Esophagus muscularis mucosa (tissue), 4 donors: ENCODE data around the gene SF3A1. TPM values are rescaled to one million over a fixed set of nuclear protein-coding genes. Genes with fewer than 3 reads are reported as not detected.
A peak's percentile ranks its signal among the peaks of the same experiment; 100 is the strongest.

Experiments used
- DNase-seq: peaks from one replicate; pipeline ENCODE4 v3.0.0-alpha.2; 2017; ENCODE audit errors: extremely low spot score
- H3K27ac ChIP-seq, 4 donors: fragments of 200-600 bp; sonication (generic); replicated peaks in 1 of 4; 1 replicate in 3 of 4; 2 replicates in 1 of 4; pipeline ENCODE4 v1.5.1; 2016 to 2019; ENCODE audit warnings: mild to moderate bottlenecking in 1 of 4
- H3K27me3 ChIP-seq, 4 donors: fragments of 200-600 bp; sonication (generic); one replicate each; pipeline versions ENCODE4 v1.5.1 to v1.6.0; 2016 to 2019
- H3K36me3 ChIP-seq, 4 donors: fragments of 200-600 bp; sonication (generic); one replicate each; pipeline ENCODE4 v1.5.1; 2016 to 2019
- H3K4me1 ChIP-seq, 4 donors: fragments of 200-600 bp; sonication (generic); one replicate each; pipeline ENCODE4 v1.5.1; 2016 to 2019
- H3K4me3 ChIP-seq, 4 donors: fragments of 200-600 bp; sonication (generic); 1 replicate in 2 of 4; 2 replicates in 2 of 4; pipeline ENCODE4 v1.5.1; 2016 to 2019; ENCODE audit warnings: mild to moderate bottlenecking in 4 of 4, moderate library complexity in 1 of 4
- H3K9me3 ChIP-seq, 4 donors: fragments of 200-600 bp; sonication (generic); 1 replicate in 3 of 4; 2 replicates in 1 of 4; pipeline ENCODE4 v1.5.1; 2016 to 2019
- CTCF ChIP-seq, 3 experiments: fragments of 200-600 bp in 2 of 3; fragments of 450-650 bp in 1 of 3; sonication (generic) in 2 of 3; IDR thresholded peaks; one replicate each; pipeline ENCODE4 v1.5.1; 2017 to 2019; ENCODE audit warnings: antibody characterized with exemption in 3 of 3, mild to moderate bottlenecking in 2 of 3, moderate library complexity in 1 of 3
- EP300 ChIP-seq: sonication (generic); formaldehyde crosslinking; IDR thresholded peaks from one replicate; pipeline ENCODE4 v1.6.1; 2017; ENCODE audit warnings: antibody characterized with exemption
- POLR2A ChIP-seq: fragments of 450-650 bp; IDR thresholded peaks from one replicate; pipeline ENCODE4 v1.6.1; 2017; ENCODE audit warnings: antibody characterized with exemption, moderate library complexity, mild to moderate bottlenecking, low read depth
- POLR2AphosphoS5 ChIP-seq, 2 donors: sonication (generic); formaldehyde crosslinking; IDR thresholded peaks; one replicate each; pipeline ENCODE4 v1.6.1; 2017; ENCODE audit warnings: antibody characterized with exemption in 2 of 2
- WGBS: methylation state at CpG from one replicate; pipeline ENCODE4 v1.1.5; 2018; 5-methylcytosine and 5-hydroxymethylcytosine counted together
- intact Hi-C: fragments of 100-400 bp; cut with DNase I; formaldehyde crosslinking; loops from one replicate; pipeline ENCODE4 v1.15.1; 2023
- total RNA-seq, 4 donors: library from RNA; depleted of rRNA; stranded (reverse); fragments of >200 nt; gene quantifications; one replicate each; pipeline versions ENCODE4 v1.1.0 to v1.2.1, GENCODE V29; 2016

The SF3A1 gene
- total RNA-seq, 4 donors from 2014 or later, result 32.8 to 85.8 (median 60.0) TPM

GRCh38 chr22:30385942-30386341, 29.2 kb upstream of the SF3A1 start:
- DNase-seq, result no peak
- Histone ChIP-seq H3K4me1 (peaks cover 11 to 17% (median 15%) of the 10 kb centered on the region in 4 donors), H3K27ac (peak overlapping the region in 2 of 4 donors; percentile 81 to 82), H3K4me3 (peak overlapping the region in 1 of 4 donors; percentile 92), H3K36me3 (peaks cover 0 to 33% (median 22%) of the 10 kb centered on the region in 4 donors), H3K27me3 (no peaks in the 10 kb centered on the region), H3K9me3 (no peaks in the 10 kb centered on the region)
- intact Hi-C loops, result loop anchor here (1.0 kb wide), 1 partner anchor 98 kb away; no protein-coding TSS in a partner anchor
- WGBS, result 95% methylated on average over 10 of the region's 10 CpGs
- TF ChIP-seq EP300 (no peak), POLR2AphosphoS5 (IDR thresholded peaks at IDR 0.05) (no peak), POLR2A (no peak), CTCF (IDR thresholded peaks at IDR 0.05) (no peak)

- Histone ChIP-seq H3K27me3 (no peaks in the 10 kb centered on the region), H3K4me3 (no peak overlapping the region), H3K4me1 (peaks cover 11 to 17% (median 15%) of the 10 kb centered on the region in 4 donors), H3K27ac (no peak overlapping the region), H3K9me3 (no peaks in the 10 kb centered on the region), H3K36me3 (peaks cover 0 to 56% (median 36%) of the 10 kb centered on the region in 4 donors)
- WGBS, result no CpG with 5 or more reads among the region's 3 CpGs
- no peak for DNase-seq
- intact Hi-C loops, result no loop called here
- TF ChIP-seq EP300 (no peak), CTCF (IDR thresholded peaks at IDR 0.05) (no peak), POLR2A (no peak), POLR2AphosphoS5 (IDR thresholded peaks at IDR 0.05) (no peak)
Measured at GRCh38 chr22:30383061-30383460, 26.4 kb upstream of the SF3A1 start.

GRCh38 chr22:30382340-30382739, 25.6 kb upstream of the SF3A1 start:
- 87% methylated on average over 5 of the region's 5 CpGs for WGBS
- Histone ChIP-seq H3K4me1 (peaks cover 8 to 13% (median 10%) of the 10 kb centered on the region in 4 donors), H3K27ac (no peak overlapping the region), H3K4me3 (no peak overlapping the region), H3K36me3 (peaks cover 0 to 63% (median 39%) of the 10 kb centered on the region in 4 donors), H3K27me3 (no peaks in the 10 kb centered on the region), H3K9me3 (no peaks in the 10 kb centered on the region)
- DNase-seq, result no peak
- intact Hi-C loops, result no loop called here
- TF ChIP-seq CTCF (IDR thresholded peaks at IDR 0.05) (no peak), EP300 (no peak), POLR2A (no peak), POLR2AphosphoS5 (IDR thresholded peaks at IDR 0.05) (no peak)

- WGBS, result 87% methylated on average over 12 of the region's 12 CpGs
- H3K4me3 ChIP-seq, result no peak overlapping the region
- no peak overlapping the region for H3K27ac ChIP-seq
- H3K36me3 ChIP-seq, result peaks cover 0 to 74% (median 42%) of the 10 kb centered on the region in 4 donors
- intact Hi-C loops, result no loop called here
- no peak for DNase-seq
- TF ChIP-seq POLR2AphosphoS5 (IDR thresholded peaks at IDR 0.05) (no peak), CTCF (IDR thresholded peaks at IDR 0.05) (no peak), POLR2A (no peak), EP300 (no peak)
- H3K27me3 ChIP-seq, result no peaks in the 10 kb centered on the region
- no peaks in the 10 kb centered on the region for H3K9me3 ChIP-seq
- peaks cover 3 to 6% (median 4%) of the 10 kb centered on the region in 4 donors for H3K4me1 ChIP-seq
Measured at GRCh38 chr22:30381264-30381663, 24.6 kb upstream of the SF3A1 start.

GRCh38 chr22:30380011-30380410, 23.3 kb upstream of the SF3A1 start:
- DNase-seq, result no peak
- no peaks in the 10 kb centered on the region for H3K9me3 ChIP-seq
- 95% methylated on average over 7 of the region's 20 CpGs for WGBS
- H3K4me3 ChIP-seq, result no peak overlapping the region
- intact Hi-C loops, result no loop called here
- TF ChIP-seq EP300 (no peak), POLR2A (no peak), POLR2AphosphoS5 (IDR thresholded peaks at IDR 0.05) (no peak), CTCF (IDR thresholded peaks at IDR 0.05) (no peak)
- no peaks in the 10 kb centered on the region for H3K27me3 ChIP-seq
- no peaks in the 10 kb centered on the region for H3K4me1 ChIP-seq
- H3K27ac ChIP-seq, result no peak overlapping the region
- peaks cover 0 to 74% (median 44%) of the 10 kb centered on the region in 4 donors for H3K36me3 ChIP-seq
